ENCODE results near the gene PHLDB3. TPM values are rescaled to one million over a fixed set of nuclear protein-coding genes. Genes with fewer than 3 reads are reported as not detected.
"Not testable (repeated sequence)": the region's sequence is repeated elsewhere in the genome, so short reads cannot be mapped to it uniquely, and the experiment has no call there.

PHLDB3 gene
- total RNA-seq = 17.1 TPM

GRCh38 chr19:43504426-43505185 lies at the start of gene PHLDB3:
Gene PHLDB3 (minus strand): TSS chr19:43504746. CDS start chr19:43504118, 628 bp downstream.
- peaks cover 26% of the 10 kb centered on the region for H3K4me1 ChIP-seq (ENCODE audit: insufficient read depth, low read length)
- peak within 1 kb of the TSS; percentile 72 for H3K4me3 ChIP-seq (ENCODE audit: low read length)
- no peaks in the 10 kb centered on the region for H3K27me3 ChIP-seq (ENCODE audit: insufficient read depth, low read length)

GRCh38 chr19:43553656-43554055 lies 49.1 kb upstream of the PHLDB3 start:
- Histone ChIP-seq H3K4me3 (ENCODE audit: low read length) (no peak overlapping the region), H3K27me3 (ENCODE audit: insufficient read depth, low read length) (no peaks in the 10 kb centered on the region), H3K9me3 (ENCODE audit: low read depth, low read length) (no peaks in the 10 kb centered on the region), H3K4me1 (ENCODE audit: insufficient read depth, low read length) (peaks cover 4% of the 10 kb centered on the region)

More at GRCh38 chr19:43504426-43505185, at the start of gene PHLDB3:
- H3K9me3 ChIP-seq (ENCODE audit: low read depth, low read length) = no peaks in the 10 kb centered on the region

GRCh38 chr19:43552616-43553015 lies 48.1 kb upstream of the PHLDB3 start:
- peaks cover 4% of the 10 kb centered on the region for H3K4me1 ChIP-seq (ENCODE audit: insufficient read depth, low read length)
- H3K27me3 ChIP-seq (ENCODE audit: insufficient read depth, low read length) = no peaks in the 10 kb centered on the region
- no peaks in the 10 kb centered on the region for H3K9me3 ChIP-seq (ENCODE audit: low read depth, low read length)
- no peak overlapping the region for H3K4me3 ChIP-seq (ENCODE audit: low read length)

GRCh38 chr19:43552198-43552450 lies 47.6 kb upstream of the PHLDB3 start:
- no peaks in the 10 kb centered on the region for H3K9me3 ChIP-seq (ENCODE audit: low read depth, low read length)
- no peaks in the 10 kb centered on the region for H3K27me3 ChIP-seq (ENCODE audit: insufficient read depth, low read length)
- H3K4me1 ChIP-seq (ENCODE audit: insufficient read depth, low read length) = peaks cover 4% of the 10 kb centered on the region
- H3K4me3 ChIP-seq (ENCODE audit: low read length) = no peak overlapping the region

GRCh38 chr19:43551399-43552197 lies 47.1 kb upstream of the PHLDB3 start:
- Histone ChIP-seq H3K9me3 (ENCODE audit: low read depth, low read length) (no peaks in the 10 kb centered on the region), H3K4me1 (ENCODE audit: insufficient read depth, low read length) (peaks cover 4% of the 10 kb centered on the region), H3K27me3 (ENCODE audit: insufficient read depth, low read length) (no peaks in the 10 kb centered on the region), H3K4me3 (ENCODE audit: low read length) (no peak overlapping the region)

- H3K4me3 ChIP-seq (ENCODE audit: low read length) = no peak overlapping the region
- no peaks in the 10 kb centered on the region for H3K9me3 ChIP-seq (ENCODE audit: low read depth, low read length)
- no peaks in the 10 kb centered on the region for H3K27me3 ChIP-seq (ENCODE audit: insufficient read depth, low read length)
- no peaks in the 10 kb centered on the region for H3K4me1 ChIP-seq (ENCODE audit: insufficient read depth, low read length)
Observed at GRCh38 chr19:43548706-43549105, 44.2 kb upstream of the PHLDB3 start.

- H3K9me3 ChIP-seq (ENCODE audit: low read depth, low read length); H3K27me3 ChIP-seq (ENCODE audit: insufficient read depth, low read length); H3K4me3 ChIP-seq (ENCODE audit: low read length); H3K4me1 ChIP-seq (ENCODE audit: insufficient read depth, low read length): not testable (repeated sequence)
Observed at GRCh38 chr19:43547926-43548325, 43.4 kb upstream of the PHLDB3 start.

- Histone ChIP-seq H3K9me3 (ENCODE audit: low read depth, low read length) (no peaks in the 10 kb centered on the region), H3K27me3 (ENCODE audit: insufficient read depth, low read length) (no peaks in the 10 kb centered on the region), H3K4me1 (ENCODE audit: insufficient read depth, low read length) (no peaks in the 10 kb centered on the region), H3K4me3 (ENCODE audit: low read length) (no peak overlapping the region)
Observed at GRCh38 chr19:43546581-43546980, 42.0 kb upstream of the PHLDB3 start.

- Histone ChIP-seq H3K4me1 (ENCODE audit: insufficient read depth, low read length) (no peaks in the 10 kb centered on the region), H3K27me3 (ENCODE audit: insufficient read depth, low read length) (no peaks in the 10 kb centered on the region), H3K9me3 (ENCODE audit: low read depth, low read length) (no peaks in the 10 kb centered on the region), H3K4me3 (ENCODE audit: low read length) (no peak overlapping the region)
Observed at GRCh38 chr19:43545981-43546380, 41.4 kb upstream of the PHLDB3 start.

- H3K4me1 ChIP-seq (ENCODE audit: insufficient read depth, low read length) = no peaks in the 10 kb centered on the region
- H3K4me3 ChIP-seq (ENCODE audit: low read length) = no peak overlapping the region
- no peaks in the 10 kb centered on the region for H3K9me3 ChIP-seq (ENCODE audit: low read depth, low read length)
- no peaks in the 10 kb centered on the region for H3K27me3 ChIP-seq (ENCODE audit: insufficient read depth, low read length)
Observed at GRCh38 chr19:43545276-43545675, 40.7 kb upstream of the PHLDB3 start.

- Histone ChIP-seq H3K4me3 (ENCODE audit: low read length) (no peak overlapping the region), H3K27me3 (ENCODE audit: insufficient read depth, low read length) (no peaks in the 10 kb centered on the region), H3K4me1 (ENCODE audit: insufficient read depth, low read length) (no peaks in the 10 kb centered on the region), H3K9me3 (ENCODE audit: low read depth, low read length) (no peaks in the 10 kb centered on the region)
Observed at GRCh38 chr19:43544077-43544476, 39.5 kb upstream of the PHLDB3 start.

- no peaks in the 10 kb centered on the region for H3K9me3 ChIP-seq (ENCODE audit: low read depth, low read length)
- no peak overlapping the region for H3K4me3 ChIP-seq (ENCODE audit: low read length)
- no peaks in the 10 kb centered on the region for H3K27me3 ChIP-seq (ENCODE audit: insufficient read depth, low read length)
- no peaks in the 10 kb centered on the region for H3K4me1 ChIP-seq (ENCODE audit: insufficient read depth, low read length)
Observed at GRCh38 chr19:43541920-43542650, 37.5 kb upstream of the PHLDB3 start.

- no peaks in the 10 kb centered on the region for H3K9me3 ChIP-seq (ENCODE audit: low read depth, low read length)
- H3K4me3 ChIP-seq (ENCODE audit: low read length) = no peak overlapping the region
- no peaks in the 10 kb centered on the region for H3K27me3 ChIP-seq (ENCODE audit: insufficient read depth, low read length)
- no peaks in the 10 kb centered on the region for H3K4me1 ChIP-seq (ENCODE audit: insufficient read depth, low read length)
Observed at GRCh38 chr19:43540381-43540780, 35.8 kb upstream of the PHLDB3 start.

GRCh38 chr19:43538922-43539321 lies 34.4 kb upstream of the PHLDB3 start:
- Histone ChIP-seq H3K4me1 (ENCODE audit: insufficient read depth, low read length) (peaks cover 7% of the 10 kb centered on the region), H3K4me3 (ENCODE audit: low read length) (no peak overlapping the region), H3K27me3 (ENCODE audit: insufficient read depth, low read length) (no peaks in the 10 kb centered on the region), H3K9me3 (ENCODE audit: low read depth, low read length) (no peaks in the 10 kb centered on the region)
